ENCODE results near the gene ETV2.

GRCh38 chr19:35637165-35637564, 4.4 kb upstream of the ETV2 start:
- TF ChIP-seq CTCF (IDR thresholded peaks at IDR 0.05): no peak
- TF ChIP-seq GATA3 (IDR thresholded peaks at IDR 0.05; ENCODE audit: borderline replicate concordance): no peak
- TF ChIP-seq ZNF302 (CRISPR knock-in tag; IDR thresholded peaks at IDR 0.05): no peak
- no peak for TF ChIP-seq TP53 (CRISPR knock-in tag; IDR thresholded peaks at IDR 0.05)
- TF ChIP-seq SREBF2 (IDR thresholded peaks at IDR 0.05): no peak
- no peak for TF ChIP-seq JUN (IDR thresholded peaks at IDR 0.05)
- no peak for TF ChIP-seq RAD21 (conservative IDR thresholded peaks at IDR 0.05 in 1 of 2, IDR thresholded peaks at IDR 0.05 in 1 of 2)
- no peak for TF ChIP-seq BHLHE40 (IDR thresholded peaks at IDR 0.05; ENCODE audit: low read depth, low read length)
- no peak for TF ChIP-seq EP300 (IDR thresholded peaks at IDR 0.05)
- TF ChIP-seq ZFP36 (IDR thresholded peaks at IDR 0.05; ENCODE audit: borderline replicate concordance, partially characterized antibody): no peak
- no peak for TF ChIP-seq NR3C1 (IDR thresholded peaks at IDR 0.05)
- TF ChIP-seq CBX8 (IDR thresholded peaks at IDR 0.05): no peak

Measured in A549 (cell line).